ENCODE results near the gene ARID5A. TPM values are rescaled to one million over a fixed set of nuclear protein-coding genes. Genes with fewer than 3 reads are reported as not detected.

ARID5A gene
- total RNA-seq, 2 donors from 2014 or later = 181 to 252 TPM

DNA sequence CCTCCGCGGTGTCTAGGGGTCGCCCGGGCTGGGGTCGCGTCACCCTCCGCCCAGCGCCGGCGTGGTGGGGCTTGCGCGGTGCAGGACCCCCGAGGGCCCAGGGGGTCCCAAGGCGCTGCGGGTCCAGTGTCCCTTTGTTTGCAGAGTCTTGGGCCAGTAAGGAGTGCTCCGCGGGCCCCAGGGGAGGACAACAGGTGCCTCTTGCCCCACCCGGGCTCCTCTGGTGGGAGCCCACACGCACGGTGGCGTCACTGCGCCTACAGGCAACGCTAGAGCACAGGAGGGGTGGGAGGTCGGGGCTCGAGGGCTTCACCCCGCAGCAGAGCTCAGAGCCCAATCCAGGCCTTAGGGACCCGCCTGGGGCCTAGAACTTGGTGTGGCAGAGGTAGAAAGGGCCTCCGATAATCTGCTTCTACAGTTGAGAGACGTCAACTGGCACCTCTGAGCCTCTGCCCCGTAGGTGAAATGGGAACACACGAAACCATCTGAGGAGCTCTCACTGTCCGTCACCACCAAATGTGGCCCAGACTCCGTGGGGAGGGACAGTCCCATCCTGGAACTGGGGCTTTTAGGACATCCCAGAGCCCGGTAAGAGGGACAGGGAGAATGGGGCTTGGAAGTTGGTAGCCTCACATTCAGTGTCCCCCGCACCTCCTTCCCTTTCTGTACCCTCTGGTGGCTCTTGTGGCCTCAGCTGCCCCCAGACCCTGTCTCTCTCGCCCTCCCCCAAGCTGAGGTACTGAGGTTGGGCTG is 1.4 kb downstream of the ARID5A start:
- Mint-ChIP-seq H3K27ac (peak overlapping the region; percentile 99), H3K27me3 (no peaks in the 10 kb centered on the region), H3K9me3 (no peaks in the 10 kb centered on the region), H3K36me3 (ENCODE audit: low read depth) (peaks cover 60% of the 10 kb centered on the region), H3K4me1 (peaks cover 31% of the 10 kb centered on the region), H3K4me3 (peak overlapping the region; percentile 96)
- ATAC-seq (replicated peaks) = peak; percentile 44

DNA sequence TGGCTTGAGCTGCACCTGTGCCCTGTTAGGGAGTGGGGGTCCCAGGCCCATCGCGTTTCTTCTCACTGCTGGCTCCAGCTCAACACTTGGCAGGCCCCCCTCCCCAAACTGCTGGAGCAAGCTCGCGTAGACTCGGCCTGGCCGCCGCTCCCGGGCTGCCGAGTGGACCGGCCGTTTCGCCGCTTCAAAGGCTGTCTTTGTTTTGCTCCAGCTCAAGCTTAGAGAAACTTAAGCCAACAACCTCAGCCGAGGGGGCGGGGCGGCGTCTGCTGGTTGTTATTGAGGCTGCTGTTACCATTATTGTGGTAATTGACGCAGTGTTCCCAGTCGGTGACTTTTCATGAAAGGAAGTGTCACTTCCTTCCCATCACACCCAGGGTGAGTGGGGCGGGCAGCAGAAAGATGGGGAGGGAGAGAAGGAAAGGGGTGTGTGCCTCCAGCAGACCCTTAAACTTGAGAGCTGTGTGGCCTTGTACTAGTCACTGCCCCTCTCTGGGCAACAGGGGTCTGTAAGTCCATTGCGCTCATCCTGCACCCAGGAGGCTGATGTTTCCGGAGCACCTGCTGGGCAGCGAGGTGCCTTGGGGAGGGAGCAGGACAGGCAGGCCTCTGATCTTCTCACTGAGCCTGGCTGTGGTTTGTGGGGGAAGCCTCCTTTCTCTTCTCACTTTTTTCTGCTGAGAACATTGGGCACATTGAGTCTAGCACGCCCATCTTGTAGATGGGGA is 2.1 kb downstream of the ARID5A start:
- peak; percentile 65 for ATAC-seq (replicated peaks)
- Mint-ChIP-seq H3K4me1 (peaks cover 35% of the 10 kb centered on the region), H3K27me3 (no peaks in the 10 kb centered on the region), H3K4me3 (peak overlapping the region; percentile 96), H3K27ac (peak overlapping the region; percentile 99), H3K36me3 (ENCODE audit: low read depth) (peaks cover 68% of the 10 kb centered on the region), H3K9me3 (no peaks in the 10 kb centered on the region)

DNA sequence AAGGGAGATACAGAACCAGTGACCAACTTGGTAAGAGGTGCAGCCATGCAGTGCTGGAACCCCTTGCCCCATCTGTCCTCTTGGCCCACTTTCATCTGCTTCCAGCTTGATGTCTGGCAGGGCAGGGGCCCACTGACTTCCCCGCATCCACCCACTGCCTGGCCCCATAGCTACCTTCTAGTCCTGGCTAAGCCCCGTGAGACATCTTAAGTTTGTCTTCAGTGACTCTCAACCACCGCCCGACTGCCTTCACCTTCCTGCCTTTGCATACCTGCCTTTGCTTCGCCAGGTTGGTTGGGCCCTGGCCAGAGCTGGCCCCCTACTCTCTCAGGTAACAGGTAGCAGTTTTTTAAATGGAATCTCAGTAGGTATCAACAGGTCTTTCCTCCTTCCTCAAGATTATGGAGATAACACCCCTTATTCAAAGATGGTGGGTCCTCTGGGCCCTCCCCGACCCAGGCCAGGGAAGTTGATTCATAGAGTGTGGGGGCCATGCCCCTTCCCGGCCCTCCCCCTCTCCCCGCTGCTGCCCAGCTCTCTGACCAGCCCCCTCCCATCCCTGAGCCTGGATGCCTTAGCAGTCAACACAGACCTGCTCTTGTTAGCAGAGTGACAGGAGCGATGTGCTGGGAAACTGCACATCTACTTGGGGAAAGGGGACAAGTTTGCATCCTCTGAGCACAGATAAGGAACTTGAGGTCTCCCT is 2.8 kb downstream of the ARID5A start:
- no peaks in the 10 kb centered on the region for H3K9me3 Mint-ChIP-seq
- peaks cover 37% of the 10 kb centered on the region for H3K4me1 Mint-ChIP-seq
- H3K4me3 Mint-ChIP-seq = peak overlapping the region; percentile 96
- H3K36me3 Mint-ChIP-seq (ENCODE audit: low read depth) = peaks cover 75% of the 10 kb centered on the region
- peak; percentile 3 for ATAC-seq (replicated peaks)
- peak overlapping the region; percentile 99 for H3K27ac Mint-ChIP-seq
- no peaks in the 10 kb centered on the region for H3K27me3 Mint-ChIP-seq

DNA sequence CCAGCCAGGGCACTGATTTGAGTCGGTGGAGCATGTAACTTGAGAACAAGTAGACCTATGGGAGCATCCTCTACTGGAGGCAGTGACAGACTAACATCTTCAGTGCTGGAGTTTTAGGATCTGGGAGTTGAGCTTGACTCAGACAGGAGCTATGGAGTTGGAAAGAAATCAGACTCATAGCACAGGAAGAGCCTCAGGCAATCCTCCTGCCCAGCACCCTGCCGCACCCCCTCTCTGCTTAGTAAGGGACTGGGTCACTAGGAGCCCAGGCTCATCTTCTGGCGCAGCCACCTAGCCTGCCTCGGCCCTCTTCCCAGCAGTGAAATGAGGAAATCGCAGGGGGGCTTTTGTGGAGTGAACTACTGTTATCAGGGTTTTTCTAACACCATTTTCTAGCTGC is 3.6 kb downstream of the ARID5A start:
- Mint-ChIP-seq H3K27ac (peak overlapping the region; percentile 99), H3K27me3 (no peaks in the 10 kb centered on the region), H3K36me3 (ENCODE audit: low read depth) (peaks cover 83% of the 10 kb centered on the region), H3K9me3 (no peaks in the 10 kb centered on the region), H3K4me3 (peak overlapping the region; percentile 96), H3K4me1 (peaks cover 40% of the 10 kb centered on the region)
- no peak for ATAC-seq (replicated peaks)

DNA sequence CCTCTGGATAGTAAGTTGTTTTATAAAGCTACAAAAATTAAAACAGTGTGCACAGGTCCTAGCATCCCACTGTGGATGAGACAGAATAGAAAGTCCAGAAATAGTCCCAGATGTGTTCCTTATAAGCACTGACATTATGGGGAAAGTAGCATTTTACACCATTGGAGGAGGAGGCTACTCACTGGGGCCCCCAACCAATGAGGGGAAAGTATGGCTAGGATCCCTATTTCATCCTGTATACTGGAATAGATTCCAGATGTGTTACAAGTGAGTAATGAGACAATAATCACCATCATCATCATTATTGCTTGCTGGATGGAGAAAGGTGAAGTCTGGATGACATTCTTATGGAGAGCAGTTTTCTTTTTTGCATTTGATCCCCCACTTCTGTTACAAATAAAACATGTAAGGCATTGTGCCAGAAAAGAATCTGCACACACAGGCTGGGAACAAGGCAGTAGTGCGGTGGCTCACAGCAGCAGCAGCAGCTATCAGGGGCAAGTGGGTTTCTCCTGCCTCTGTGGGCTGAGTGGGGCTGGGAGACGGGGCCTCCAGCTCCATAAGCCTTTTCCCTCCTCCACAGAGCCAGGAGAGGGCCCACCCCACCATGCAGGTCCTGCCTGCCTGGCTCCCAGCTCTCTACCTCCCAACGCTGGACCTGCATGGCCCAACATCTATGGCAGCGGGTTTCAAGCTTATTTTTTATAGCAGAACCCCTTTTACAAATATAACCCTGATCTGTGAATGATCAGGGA is 5.0 kb downstream of the ARID5A start:
- H3K4me3 Mint-ChIP-seq = peak overlapping the region; percentile 96
- no peaks in the 10 kb centered on the region for H3K27me3 Mint-ChIP-seq
- ATAC-seq (replicated peaks) = no peak
- H3K9me3 Mint-ChIP-seq = no peaks in the 10 kb centered on the region
- H3K36me3 Mint-ChIP-seq (ENCODE audit: low read depth) = peaks cover 97% of the 10 kb centered on the region
- H3K27ac Mint-ChIP-seq = no peak overlapping the region
- H3K4me1 Mint-ChIP-seq = peaks cover 42% of the 10 kb centered on the region

DNA sequence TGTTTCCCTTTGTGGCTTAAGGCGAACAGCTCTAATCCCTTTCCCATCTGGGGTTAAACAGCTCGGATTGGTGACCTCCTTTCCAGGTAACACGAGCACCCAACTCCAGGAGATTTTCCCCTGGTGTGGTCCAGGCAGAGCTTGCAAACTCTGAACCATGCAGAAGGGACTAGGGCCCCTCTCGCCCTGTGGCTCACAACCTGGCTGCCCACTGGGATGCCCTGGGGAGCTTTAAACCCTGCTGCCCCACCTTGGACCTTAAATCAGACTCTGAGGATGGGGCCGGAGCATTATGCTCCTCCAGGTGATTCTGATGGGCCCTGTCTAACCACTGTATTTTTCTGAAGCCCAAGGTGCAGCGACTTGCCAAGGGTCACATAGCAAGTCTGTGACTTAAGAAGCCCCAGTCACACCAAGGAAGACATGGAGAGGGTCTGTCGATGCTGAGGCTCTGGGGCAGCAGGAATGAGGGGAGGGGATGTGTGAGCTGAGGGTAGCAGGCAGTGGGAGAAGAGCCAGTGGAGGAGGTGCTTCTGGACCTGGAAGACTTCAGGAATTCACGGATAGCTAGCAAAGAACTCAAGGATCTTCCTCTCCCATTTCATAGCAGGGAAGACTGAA is 5.9 kb downstream of the ARID5A start:
- Mint-ChIP-seq H3K27me3 (no peaks in the 10 kb centered on the region), H3K4me3 (peak overlapping the region; percentile 68), H3K4me1 (peaks cover 45% of the 10 kb centered on the region), H3K27ac (no peak overlapping the region), H3K9me3 (no peaks in the 10 kb centered on the region), H3K36me3 (ENCODE audit: low read depth) (peaks cover 100% of the 10 kb centered on the region)
- no peak for ATAC-seq (replicated peaks)

DNA sequence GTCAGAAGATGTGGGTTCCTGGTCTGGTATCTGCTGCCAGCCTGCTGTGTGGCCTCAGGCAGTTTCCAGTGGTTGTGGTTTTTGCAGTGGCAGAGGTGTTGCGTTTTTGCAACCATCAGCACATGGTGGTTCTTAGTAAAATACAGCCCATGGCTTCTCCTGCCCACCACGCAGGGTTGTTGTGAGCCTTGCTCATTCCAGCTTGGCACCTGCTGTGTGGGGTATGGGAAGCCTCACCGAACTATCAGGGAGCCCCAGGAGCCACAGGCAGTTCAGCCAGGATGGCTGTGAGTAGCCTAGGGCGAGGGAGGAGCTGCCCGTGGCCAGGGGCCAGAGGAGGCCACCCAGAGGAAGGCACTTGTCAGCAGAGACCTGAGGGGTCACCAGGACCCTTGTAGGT is 9.8 kb downstream of the ARID5A start:
- peak; percentile 17 for ATAC-seq (replicated peaks)
- peak overlapping the region; percentile 68 for H3K4me3 Mint-ChIP-seq
- H3K9me3 Mint-ChIP-seq = no peaks in the 10 kb centered on the region
- H3K27me3 Mint-ChIP-seq = no peaks in the 10 kb centered on the region
- H3K36me3 Mint-ChIP-seq (ENCODE audit: low read depth) = peaks cover 97% of the 10 kb centered on the region
- peak overlapping the region; percentile 81 for H3K27ac Mint-ChIP-seq
- H3K4me1 Mint-ChIP-seq = peaks cover 37% of the 10 kb centered on the region

DNA sequence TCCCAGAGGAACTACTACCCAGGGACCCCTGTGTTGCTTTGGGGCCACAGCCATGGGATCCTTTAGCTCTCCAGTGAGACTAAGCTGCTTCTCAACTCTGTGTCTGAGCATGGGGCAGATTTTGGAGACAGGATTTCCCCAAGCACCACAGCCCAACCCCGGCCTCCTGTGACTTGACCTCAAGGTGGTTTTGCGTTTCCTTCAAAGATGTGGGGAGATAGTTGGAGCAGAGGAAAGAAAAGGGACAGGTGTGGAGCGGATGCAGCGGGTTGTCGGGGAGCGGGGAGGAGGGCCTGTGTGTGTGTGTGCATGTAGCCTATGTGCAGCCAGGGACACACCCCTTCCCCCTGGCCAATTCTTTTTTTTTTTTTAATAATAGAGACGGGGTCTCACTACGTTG is 10.2 kb downstream of the ARID5A start:
- Mint-ChIP-seq H3K27me3 (no peaks in the 10 kb centered on the region), H3K36me3 (ENCODE audit: low read depth) (peaks cover 95% of the 10 kb centered on the region), H3K9me3 (no peaks in the 10 kb centered on the region), H3K27ac (peak overlapping the region; percentile 81), H3K4me1 (peaks cover 37% of the 10 kb centered on the region), H3K4me3 (peak overlapping the region; percentile 68)
- peak; percentile 8 for ATAC-seq (replicated peaks)

DNA sequence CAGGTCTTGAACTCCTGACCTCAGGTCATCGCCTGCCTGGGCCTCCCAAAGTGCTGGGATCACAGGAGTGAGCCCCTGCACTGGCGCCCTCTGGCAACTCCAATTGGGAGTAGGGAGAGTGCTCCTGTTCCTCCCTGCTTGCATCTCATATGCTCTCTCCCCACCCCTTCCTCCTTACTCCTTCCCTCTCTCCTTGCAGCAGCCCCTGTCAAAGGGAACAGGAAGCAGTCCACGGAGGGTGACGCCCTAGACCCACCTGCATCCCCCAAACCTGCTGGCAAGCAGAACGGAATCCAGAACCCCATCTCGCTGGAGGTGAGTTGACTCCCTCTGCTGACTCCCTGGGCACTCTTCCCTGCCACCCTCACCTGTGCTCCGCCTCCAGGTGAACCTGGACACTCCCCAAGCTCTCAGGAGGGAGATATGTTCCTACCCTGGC is 10.7 kb downstream of the ARID5A start:
- H3K4me1 Mint-ChIP-seq = peaks cover 37% of the 10 kb centered on the region
- peak overlapping the region; percentile 68 for H3K27ac Mint-ChIP-seq
- no peak for ATAC-seq (replicated peaks)
- H3K27me3 Mint-ChIP-seq = no peaks in the 10 kb centered on the region
- peaks cover 95% of the 10 kb centered on the region for H3K36me3 Mint-ChIP-seq (ENCODE audit: low read depth)
- H3K4me3 Mint-ChIP-seq = peak overlapping the region; percentile 36
- H3K9me3 Mint-ChIP-seq = no peaks in the 10 kb centered on the region

DNA sequence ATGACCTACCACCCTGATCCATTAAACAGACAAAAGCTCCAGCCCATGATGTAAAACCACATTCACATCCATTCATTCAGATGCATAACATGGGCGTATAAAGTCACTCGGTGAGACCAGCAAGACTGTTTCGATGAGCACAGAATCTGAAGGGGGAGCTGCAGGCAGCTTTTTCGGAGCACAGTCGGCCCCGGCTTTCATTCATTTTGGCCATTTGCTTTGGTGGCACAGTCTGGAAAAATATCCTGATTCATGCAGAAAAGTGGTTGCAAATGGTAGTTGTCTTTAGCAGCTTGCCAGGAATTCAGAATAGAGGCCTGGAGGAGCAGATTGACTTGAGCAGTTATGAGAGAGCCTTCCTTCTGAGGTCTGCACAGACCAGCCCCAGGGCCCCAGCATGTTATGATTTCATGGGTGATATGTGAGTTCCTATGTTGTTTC is 11.2 kb downstream of the ARID5A start:
- peaks cover 93% of the 10 kb centered on the region for H3K36me3 Mint-ChIP-seq (ENCODE audit: low read depth)
- H3K27ac Mint-ChIP-seq = peak overlapping the region; percentile 68
- H3K9me3 Mint-ChIP-seq = no peaks in the 10 kb centered on the region
- ATAC-seq (replicated peaks) = no peak
- no peaks in the 10 kb centered on the region for H3K27me3 Mint-ChIP-seq
- H3K4me3 Mint-ChIP-seq = peak overlapping the region; percentile 36
- peaks cover 33% of the 10 kb centered on the region for H3K4me1 Mint-ChIP-seq

DNA sequence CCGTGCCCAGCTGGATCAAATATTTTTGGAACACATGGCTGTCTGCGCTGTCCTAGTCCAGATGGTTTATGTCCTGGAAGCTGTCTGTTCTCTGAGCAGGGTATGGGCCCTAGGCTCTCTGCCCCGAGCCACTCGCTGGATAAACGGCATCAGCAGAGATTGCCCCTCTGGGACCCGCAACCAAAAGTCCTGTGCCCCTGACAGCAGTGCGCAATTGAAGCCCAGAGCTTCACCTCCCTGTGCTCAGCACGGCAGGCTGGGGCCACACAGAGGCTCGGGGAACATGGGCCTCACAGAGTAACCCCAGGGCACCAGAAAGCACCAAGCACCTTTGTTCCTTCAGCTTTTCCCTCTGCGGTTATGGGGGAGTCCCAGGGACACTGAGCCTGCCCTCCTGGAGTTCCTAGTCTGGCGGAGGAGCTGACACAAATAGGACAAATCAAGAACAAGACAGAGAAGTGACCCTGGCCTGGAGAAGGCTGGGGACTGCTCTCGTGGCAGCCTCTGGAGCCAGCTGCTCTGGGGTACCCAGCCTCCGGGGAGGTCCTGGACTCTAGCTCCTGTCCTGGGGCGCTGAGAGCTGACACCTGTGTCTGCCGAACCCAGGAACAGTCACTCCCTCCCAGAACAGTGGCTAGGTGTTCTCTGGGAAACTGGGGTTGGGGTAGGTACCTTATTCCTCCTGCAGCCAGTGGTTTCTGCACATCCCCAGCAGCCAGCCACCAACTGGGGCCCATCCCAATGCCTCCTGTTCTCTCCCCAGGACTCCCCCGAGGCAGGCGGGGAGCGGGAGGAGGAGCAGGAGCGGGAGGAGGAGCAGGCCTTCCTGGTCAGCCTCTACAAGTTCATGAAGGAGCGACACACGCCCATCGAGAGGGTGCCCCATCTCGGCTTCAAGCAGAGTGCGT is 12.3 kb downstream of the ARID5A start:
- peaks cover 25% of the 10 kb centered on the region for H3K4me1 Mint-ChIP-seq
- H3K9me3 Mint-ChIP-seq = no peaks in the 10 kb centered on the region
- ATAC-seq (replicated peaks) = no peak
- H3K27me3 Mint-ChIP-seq = no peaks in the 10 kb centered on the region
- no peak overlapping the region for H3K27ac Mint-ChIP-seq
- H3K4me3 Mint-ChIP-seq = no peak overlapping the region
- H3K36me3 Mint-ChIP-seq (ENCODE audit: low read depth) = peaks cover 82% of the 10 kb centered on the region

DNA sequence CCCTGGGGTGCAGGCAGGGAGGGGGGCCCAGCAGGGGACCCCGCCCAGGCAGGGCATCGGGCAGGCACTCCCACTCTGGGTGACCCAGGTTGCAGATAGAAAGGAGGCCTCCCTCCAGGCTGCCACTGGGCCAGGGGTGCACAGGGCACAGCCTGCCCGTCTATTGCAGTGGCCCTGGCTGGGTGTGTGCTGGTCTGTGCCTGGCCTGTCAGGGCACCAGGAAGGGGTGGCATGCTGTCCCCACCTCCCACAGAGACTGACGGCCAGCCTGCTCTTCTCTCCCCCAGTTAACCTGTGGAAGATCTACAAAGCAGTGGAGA is 12.9 kb downstream of the ARID5A start:
- Mint-ChIP-seq H3K4me3 (no peak overlapping the region), H3K27ac (no peak overlapping the region), H3K27me3 (no peaks in the 10 kb centered on the region), H3K4me1 (peaks cover 19% of the 10 kb centered on the region), H3K36me3 (ENCODE audit: low read depth) (peaks cover 78% of the 10 kb centered on the region), H3K9me3 (no peaks in the 10 kb centered on the region)
- ATAC-seq (replicated peaks) = no peak

All from activated T-helper 17 cell treated with anti-CD3 and anti-CD28 coated beads, Interleukin-2, amount 50 U/mL, for 72 hours (primary cell).